GM12878 (cell line): Measurements from ENCODE around the gene GABRG2. TPM values are rescaled to one million over a fixed set of nuclear protein-coding genes. Genes with fewer than 3 reads are reported as not detected.
A peak's percentile ranks its signal among the peaks of the same experiment; 100 is the strongest.

Experiments
- ATAC-seq: fragments of 200-7000 bp; cut with Tn5 transposase; 3 replicates; pipeline ENCODE4 v1.9.1; 2020; ENCODE audit warnings: mild to moderate bottlenecking, moderate library complexity
- Bru-seq: library from RNA; stranded (reverse); fragments of 400-500 nt; gene quantifications from one replicate; lab custom pipeline; 2021; lab: Mats Ljungman, UMichigan
- BruChase-seq, 2 experiments: library from RNA; stranded (reverse); fragments of 400-500 nt; gene quantifications; one replicate each; lab custom pipeline; 2021; lab: Mats Ljungman, UMichigan
- BruUV-seq: library from RNA; stranded (reverse); fragments of 400-500 nt; replicated peaks from 2 replicates; lab custom pipeline; 2021; lab: Mats Ljungman, UMichigan
- CTCF ChIA-PET: fragments of 300-600 bp; sonication (Branson Sonifier 250); formaldehyde crosslinking; extraction: SDS; loops from one replicate; lab custom pipeline; 2021; ENCODE audit warnings: inconsistent platforms; lab: Yijun Ruan, JAX
- POLR2A ChIA-PET: fragments of 350-600 bp; formaldehyde crosslinking; extraction: SDS; loops from one replicate; lab custom pipeline; 2021; ENCODE audit warnings: inconsistent platforms; lab: Charles Lee
- RAD21 ChIA-PET: fragments of 300-600 bp; sonication (Branson Sonifier 250); formaldehyde crosslinking; loops from one replicate; lab custom pipeline; 2023; ENCODE audit warnings: antibody characterized with exemption; ENCODE audit not compliant: unreplicated experiment; lab: Charles Lee
- SMC1A ChIA-PET: fragments of 300-600 bp; sonication (Branson Sonifier 250); formaldehyde crosslinking; loops from one replicate; lab custom pipeline; 2023; ENCODE audit not compliant: unreplicated experiment, uncharacterized antibody; lab: Charles Lee
- DNase-seq: peaks from one replicate; pipeline ENCODE4 v3.0.0-alpha.2; 2011; ENCODE audit warnings: low read depth, low spot score
- FAIRE-seq: peaks from 3 replicates; lab custom pipeline; 2011; peaks lifted over from hg19 to GRCh38; lab: Jason Lieb, UNC
- H2AFZ ChIP-seq: 2 replicates; pipeline ENCODE4 v1.6.0; 2011; ENCODE audit warnings: low read depth, low read length, control low read depth; ENCODE audit not compliant: control insufficient read depth
- H3K27ac ChIP-seq: 2 replicates; pipeline ENCODE4 v1.5.1; 2011; ENCODE audit warnings: control low read depth; ENCODE audit not compliant: control insufficient read depth, insufficient read depth
- H3K27me3 ChIP-seq, 2 experiments: replicated peaks in 1 of 2; 2 replicates each; pipeline versions ENCODE4 v1.6.0 to v1.6.1; 2011; ENCODE audit warnings: low read length in 1 of 2; ENCODE audit not compliant: control insufficient read depth in 2 of 2, insufficient read depth in 2 of 2
- H3K36me3 ChIP-seq, 2 experiments: 2 replicates each; pipeline ENCODE4 v1.5.1; 2011; ENCODE audit warnings: low read length in 1 of 2; ENCODE audit not compliant: control insufficient read depth in 2 of 2, insufficient read depth in 2 of 2
- H3K4me1 ChIP-seq: 2 replicates; pipeline ENCODE4 v1.6.1; 2011; ENCODE audit warnings: mild to moderate bottlenecking, low read length, moderate library complexity, mixed read lengths; ENCODE audit not compliant: control insufficient read depth, insufficient read depth
- H3K4me2 ChIP-seq: 2 replicates; pipeline ENCODE4 v1.6.0; 2011; ENCODE audit warnings: control low read depth; ENCODE audit not compliant: control insufficient read depth, insufficient read depth
- H3K4me3 ChIP-seq: fragments of 200-600 bp; sonication (generic); 2 replicates; pipeline ENCODE4 v1.5.1; 2016
- H3K79me2 ChIP-seq: 2 replicates; pipeline ENCODE4 v1.6.0; 2011; ENCODE audit warnings: low read length; ENCODE audit not compliant: control insufficient read depth, insufficient read depth
- H3K9ac ChIP-seq: 2 replicates; pipeline ENCODE4 v1.8.0; 2011; ENCODE audit warnings: low read length, control low read depth, mixed read lengths; ENCODE audit not compliant: control insufficient read depth, insufficient read depth
- H3K9me3 ChIP-seq: replicated peaks from 3 replicates; pipeline ENCODE4 v1.5.1; 2011; ENCODE audit warnings: mild to moderate bottlenecking, low read length; ENCODE audit not compliant: control insufficient read depth, insufficient read depth
- H4K20me1 ChIP-seq: 2 replicates; pipeline ENCODE4 v1.6.0; 2011; ENCODE audit not compliant: control insufficient read depth, insufficient read depth
- E4F1 ChIP-seq: fragments of 450-650 bp; IDR thresholded peaks from 2 replicates; pipeline ENCODE4 v1.6.1; 2018; ENCODE audit warnings: borderline replicate concordance, mild to moderate bottlenecking; ENCODE audit not compliant: partially characterized antibody
- IKZF2 ChIP-seq, 2 experiments: fragments of 450-650 bp; IDR thresholded peaks; 2 replicates each; pipeline ENCODE4 v1.6.1; 2017; ENCODE audit warnings: mild to moderate bottlenecking in 2 of 2, moderate library complexity in 2 of 2
- RCOR1 ChIP-seq: conservative IDR thresholded peaks from 2 replicates; pipeline ENCODE4 v1.6.1; 2012; ENCODE audit warnings: low read depth, low read length, improper control_type of control experiment
- RELB ChIP-seq: fragments of 450-650 bp; IDR thresholded peaks from 2 replicates; pipeline ENCODE4 v1.6.1; 2017; ENCODE audit warnings: low read depth, mild to moderate bottlenecking, moderate library complexity
- RUNX3 ChIP-seq: IDR thresholded peaks from 2 replicates; pipeline ENCODE4 v1.6.1; 2012; ENCODE audit warnings: low read length, inconsistent platforms
- SMAD1 ChIP-seq: fragments of 450-650 bp; IDR thresholded peaks from 2 replicates; pipeline ENCODE4 v1.6.1; 2018; ENCODE audit warnings: mild to moderate bottlenecking, low read depth; ENCODE audit not compliant: partially characterized antibody
- SMAD5 ChIP-seq: IDR thresholded peaks from 2 replicates; pipeline ENCODE4 v1.6.1; 2016; ENCODE audit warnings: antibody characterized with exemption, low read depth
- SP1 ChIP-seq: IDR thresholded peaks from one replicate; pipeline ENCODE4 v1.6.1; 2011; ENCODE audit warnings: low read depth, low read length
- ZNF592 ChIP-seq: fragments of 450-650 bp; IDR thresholded peaks from 2 replicates; pipeline ENCODE4 v1.6.1; 2017; ENCODE audit warnings: mild to moderate bottlenecking, moderate library complexity
- WGBS: methylation state at CpG from one replicate; pipeline ENCODE4 v1.1.6; 2016; ENCODE audit warnings: low lambda C conversion rate; ENCODE audit not compliant: insufficient replicate concordance, insufficient coverage; ENCODE audit errors: missing lambda C conversion rate; 5-methylcytosine and 5-hydroxymethylcytosine counted together
- in situ Hi-C: fragments of 300-500 bp; cut with MboI; formaldehyde crosslinking; loops from 9 replicates; pipeline ENCODE4 v1.14.3; 2018; ENCODE audit warnings: mixed read lengths
- intact Hi-C: fragments of 100-400 bp; cut with micrococcal nuclease; formaldehyde crosslinking; loops from one replicate; pipeline ENCODE4 v1.14.2; 2022; ENCODE audit not compliant: unreplicated experiment
- long read RNA-seq, 2 experiments: library from polyadenylated mRNA; unstranded; transcript quantifications; one replicate each; pipeline ENCODE4 v2.0.0, GENCODE V29; 2019 to 2020
- polyA minus RNA-seq, 3 experiments: library from RNA; depleted of rRNA, polyadenylated mRNA; stranded (reverse); fragments of >200 nt; gene quantifications; 2 replicates each; pipeline ENCODE4 v1.2.3, GENCODE V29; 2011
- polyA plus RNA-seq, 11 experiments: library from polyadenylated mRNA; depleted of rRNA in 4 of 11; unstranded in 6 of 11; stranded (reverse) in 5 of 11; fragments of >200 nt; fragmentation: Nextera tagmentation in 4 of 11; fragmentation: Illumina TruSeq in 1 of 11; extraction: Ambion mirVana in 4 of 11; extraction: Trizol in 1 of 11; gene quantifications; 1 replicate in 1 of 11; 2 replicates in 10 of 11; pipeline versions ENCODE4 v1.2.1 to v1.2.3, GENCODE V29; 2011 to 2016; ENCODE audit warnings: inconsistent platforms in 2 of 11, missing spikeins in 2 of 11, low read depth in 1 of 11
- total RNA-seq, 4 experiments: library from RNA; depleted of rRNA in 3 of 4; stranded (reverse); fragments of >200 nt in 3 of 4; fragmentation: Illumina TruSeq in 1 of 4; extraction: Trizol in 1 of 4; gene quantifications; 2 replicates each; pipeline versions ENCODE4 v1.2.1 to v1.2.3, GENCODE V29; 2013 to 2021

The GABRG2 gene
- not detected in 2 replicates for total RNA-seq (2013; cell fraction: nucleolus; rRNA removed)
- total RNA-seq (2014; rRNA removed) (not detected in 2 replicates), total RNA-seq (2014; rRNA removed; fragmentation: Illumina TruSeq; extraction: Trizol) (not detected in 2 replicates), total RNA-seq (2021) (not detected in 2 replicates), polyA plus RNA-seq (2011; rRNA removed) (0.34 and 0.55 TPM in 2 replicates), polyA plus RNA-seq (2014; fragmentation: Illumina TruSeq; extraction: Trizol) (not detected in 2 replicates), polyA plus RNA-seq (2014; fragmentation: Nextera tagmentation; extraction: Ambion mirVana) (not detected), polyA plus RNA-seq (2014; rRNA removed) (not detected in 2 replicates), polyA plus RNA-seq (2016; fragmentation: Nextera tagmentation; extraction: Ambion mirVana) (not detected), polyA minus RNA-seq (2011; rRNA and poly(A)+ RNA removed) (0.15 and 0.59 TPM in 2 replicates), Bru-seq, nascent RNA (percentile 4 among the genes with signal in this experiment), BruChase-seq, experiment 1, labeled RNA remaining after a 6-hour chase (percentile 0 among the genes with signal in this experiment), BruChase-seq, experiment 2, labeled RNA remaining after a 2-hour chase (percentile 1 among the genes with signal in this experiment)
- polyA plus RNA-seq (2011; ENCODE audit: low read depth): not detected
- 0.07 and 0.17 TPM in 2 replicates for polyA plus RNA-seq (2011; cell fraction: cytosol; rRNA removed)
- polyA plus RNA-seq (2011; cell fraction: nucleus; rRNA removed): 0.13 and 0.21 TPM in 2 replicates
- polyA plus RNA-seq (2012): 0.07 TPM in 1 of 2 replicates, not detected in the other
- polyA minus RNA-seq (2011; cell fraction: cytosol; rRNA and poly(A)+ RNA removed): not detected in 2 replicates
- polyA minus RNA-seq (2011; cell fraction: nucleus; rRNA and poly(A)+ RNA removed): 0.48 and 0.73 TPM in 2 replicates
- long read RNA-seq, experiment 1: 0 reads
- long read RNA-seq, experiment 2: 0 reads

- no peak for FAIRE-seq
- 36% methylated on average over 21 of the region's 21 CpGs for WGBS
- no peak within 1 kb of the TSS for H3K9ac ChIP-seq
- H3K36me3 ChIP-seq: no peaks in the 10 kb centered on the region
- H3K27ac ChIP-seq: no peak within 1 kb of the TSS
- intact Hi-C loops: no loop called here
- no peak for ATAC-seq
- no peak within 1 kb of the TSS for H3K4me2 ChIP-seq
- ChIA-PET SMC1A (no interaction called here), RAD21 (no interaction called here), POLR2A (no interaction called here), CTCF (no interaction called here)
- no peak within 1 kb of the TSS for H2AFZ ChIP-seq
- DNase-seq: no peak
- no peak within 1 kb of the TSS for H3K4me3 ChIP-seq
- H4K20me1 ChIP-seq: no peaks in the 10 kb centered on the region
- BruUV-seq: no TSS peak
- in situ Hi-C loops: no loop called here
- no peaks in the 10 kb centered on the region for H3K79me2 ChIP-seq
- H3K27me3 ChIP-seq: no peaks in the 10 kb centered on the region; a peak in 1 of 4 replicates
- no peaks in the 10 kb centered on the region for H3K4me1 ChIP-seq
- no peaks in the 10 kb centered on the region for H3K9me3 ChIP-seq
- TF ChIP-seq SMAD5 (no peak), RCOR1 (no peak), RELB (no peak), IKZF2 (IDR thresholded peaks at IDR 0.05) (no peak), SMAD1 (no peak), SP1 (no peak), RUNX3 (no peak), ZNF592 (no peak), E4F1 (no peak)
Observed at GRCh38 chr5:162067655-162068411, at the start of gene GABRG2. Gene GABRG2 (plus strand): TSS chr5:162067773. CDS start chr5:162068000, 227 bp downstream.
